GM21360 (cell line): ENCODE data around the gene NFIX.

Experiments used
- ATAC-seq: cut with Tn5 transposase; IDR thresholded peaks from one replicate; pipeline ENCODE4 v1.9.1; 2021; ENCODE audit warnings: mild to moderate bottlenecking, moderate library complexity; ENCODE audit not compliant: unreplicated experiment

NFIX gene

GRCh38 chr19:13089139-13089856 lies 94.0 kb downstream of the NFIX start:
- ATAC-seq: no peak

- no peak for ATAC-seq
These were observed 94.7 kb downstream of the NFIX start for GRCh38 chr19:13089857-13090507.

GRCh38 chr19:13090511-13091231 lies 95.4 kb downstream of the NFIX start:
- no peak for ATAC-seq

GRCh38 chr19:13091400-13092157 lies 96.3 kb downstream of the NFIX start:
- no peak for ATAC-seq

GRCh38 chr19:13092158-13092543 lies 96.9 kb downstream of the NFIX start:
- ATAC-seq: no peak

GRCh38 chr19:13092606-13093235 lies 97.4 kb downstream of the NFIX start:
- no peak for ATAC-seq

- peak; percentile 43 for ATAC-seq
These were observed 98.3 kb downstream of the NFIX start for GRCh38 chr19:13093407-13094105.

- no peak for ATAC-seq
These were observed 98.8 kb downstream of the NFIX start for GRCh38 chr19:13094106-13094504.

GRCh38 chr19:13094771-13095392 lies 99.6 kb downstream of the NFIX start:
- ATAC-seq: no peak

- no peak for ATAC-seq
These were observed 100.1 kb downstream of the NFIX start for GRCh38 chr19:13095393-13095784.

- ATAC-seq: no peak
These were observed 101.0 kb downstream of the NFIX start for GRCh38 chr19:13095934-13096927.

- ATAC-seq: no peak
These were observed 101.8 kb downstream of the NFIX start for GRCh38 chr19:13097033-13097462.

- no peak for ATAC-seq
These were observed 102.4 kb downstream of the NFIX start for GRCh38 chr19:13097463-13098258.

- ATAC-seq: no peak
These were observed 103.2 kb downstream of the NFIX start for GRCh38 chr19:13098277-13099072.

- no peak for ATAC-seq
These were observed 104.1 kb downstream of the NFIX start for GRCh38 chr19:13099073-13099999.
